PC-9 (cell line): ENCODE measurements around the gene NT5C1A. TPM values are rescaled to one million over a fixed set of nuclear protein-coding genes. Genes with fewer than 3 reads are reported as not detected.

Source experiments
- BruUV-seq: library from RNA; stranded (reverse); fragments of 400-500 nt; replicated peaks from 2 replicates; lab custom pipeline; 2021; lab: Mats Ljungman, UMichigan
- CTCF ChIA-PET: fragments of 300-600 bp; sonication (Branson Sonifier 250); formaldehyde crosslinking; loops from one replicate; lab custom pipeline; 2022; ENCODE audit warnings: antibody characterized with exemption; lab: Charles Lee
- POLR2A ChIA-PET: fragments of 300-600 bp; sonication (Branson Sonifier 250); formaldehyde crosslinking; loops from one replicate; lab custom pipeline; 2022; ENCODE audit warnings: antibody characterized with exemption; ENCODE audit not compliant: unreplicated experiment; lab: Charles Lee
- DNase-seq, 2 experiments: peaks; one replicate each; pipeline versions ENCODE4 v3.0.0 to v3.0.0-alpha.2; 2015 to 2022; ENCODE audit warnings: mixed read lengths in 1 of 2
- H2AFZ ChIP-seq: fragments of 200-600 bp; sonication (generic); 2 replicates; pipeline ENCODE4 v1.8.1; 2017; ENCODE audit warnings: antibody characterized with exemption
- H3F3A ChIP-seq: fragments of 200-600 bp; sonication (generic); 2 replicates; pipeline ENCODE4 v1.8.1; 2017; ENCODE audit warnings: antibody characterized with exemption, mild to moderate bottlenecking, low read depth; ENCODE audit not compliant: insufficient read depth
- H3K27ac ChIP-seq: fragments of 200-600 bp; sonication (generic); 2 replicates; pipeline ENCODE4 v1.6.1; 2016; ENCODE audit warnings: mixed run types
- H3K27me3 ChIP-seq: fragments of 200-600 bp; sonication (generic); 2 replicates; pipeline ENCODE4 v1.6.1; 2016; ENCODE audit warnings: low read depth, mixed run types; ENCODE audit not compliant: insufficient read depth
- H3K36me3 ChIP-seq: fragments of 200-600 bp; sonication (generic); 2 replicates; pipeline ENCODE4 v1.6.1; 2016; ENCODE audit warnings: low read depth, mixed run types
- H3K4me1 ChIP-seq: fragments of 200-600 bp; sonication (generic); replicated peaks from 2 replicates; pipeline ENCODE4 v1.6.1; 2016; ENCODE audit warnings: mixed run types; ENCODE audit not compliant: insufficient read depth
- H3K4me2 ChIP-seq: fragments of 200-600 bp; sonication (generic); 2 replicates; pipeline ENCODE4 v1.6.1; 2017; ENCODE audit warnings: mixed run types
- H3K4me3 ChIP-seq: fragments of 200-600 bp; sonication (generic); 2 replicates; pipeline ENCODE4 v1.6.1; 2016; ENCODE audit warnings: mixed run types
- H3K79me2 ChIP-seq: fragments of 200-600 bp; sonication (generic); 2 replicates; pipeline ENCODE4 v1.6.1; 2017; ENCODE audit warnings: low read depth, mixed run types
- H3K9me2 ChIP-seq: fragments of 200-600 bp; sonication (generic); 2 replicates; pipeline ENCODE4 v1.8.1; 2017; ENCODE audit warnings: mild to moderate bottlenecking; ENCODE audit not compliant: insufficient read depth
- H3K9me3 ChIP-seq: fragments of 200-600 bp; sonication (generic); 2 replicates; pipeline ENCODE4 v1.8.1; 2016; ENCODE audit warnings: low read depth; ENCODE audit not compliant: insufficient read depth
- H4K20me1 ChIP-seq: fragments of 200-600 bp; sonication (generic); 2 replicates; pipeline ENCODE4 v1.8.1; 2017; ENCODE audit not compliant: insufficient read depth
- CTCF ChIP-seq: fragments of 200-600 bp; sonication (generic); conservative IDR thresholded peaks from 2 replicates; pipeline ENCODE4 v1.6.1; 2017; ENCODE audit warnings: mixed run types, antibody characterized with exemption, mild to moderate bottlenecking, moderate library complexity
- EZH2 ChIP-seq: fragments of 200-600 bp; sonication (generic); IDR thresholded peaks from 2 replicates; pipeline ENCODE4 v1.8.0; 2017; ENCODE audit warnings: antibody characterized with exemption, low read depth
- intact Hi-C: fragments of 100-400 bp; cut with micrococcal nuclease; formaldehyde crosslinking; loops from one replicate; pipeline ENCODE4 v1.10.0; 2022; ENCODE audit not compliant: unreplicated experiment
- total RNA-seq: library from RNA; stranded (reverse); gene quantifications from 2 replicates; pipeline ENCODE4 v1.2.3, GENCODE V29; 2021

The NT5C1A gene
- total RNA-seq, 1 experiment from 2014 or later: not detected

GRCh38 chr1:39676948-39677548, 5.1 kb upstream of the NT5C1A start:
- H3K27ac ChIP-seq: no peak overlapping the region
- peak overlapping the region; percentile 54 for H3K4me2 ChIP-seq
- H3K79me2 ChIP-seq: no peaks in the 10 kb centered on the region
- H3K4me1 ChIP-seq: peaks cover 13% of the 10 kb centered on the region
- H2AFZ ChIP-seq: no peak overlapping the region
- H3F3A ChIP-seq: no peaks in the 10 kb centered on the region
- H3K9me3 ChIP-seq: no peaks in the 10 kb centered on the region
- POLR2A ChIA-PET: interaction anchor here (0.6 kb wide), 1 partner anchor 62 kb away, joined by 5 read pairs; the partner anchor contains the start of gene PPIE
- TF ChIP-seq CTCF (no peak), EZH2 (no peak)
- no TSS peak for BruUV-seq
- H3K4me3 ChIP-seq: no peak overlapping the region
- CTCF ChIA-PET: no interaction called here
- no peaks in the 10 kb centered on the region for H3K9me2 ChIP-seq
- H3K36me3 ChIP-seq: no peaks in the 10 kb centered on the region
- peaks cover 8% of the 10 kb centered on the region for H3K27me3 ChIP-seq
- DNase-seq: peak; percentile 49 to 79
- no peaks in the 10 kb centered on the region for H4K20me1 ChIP-seq
- intact Hi-C loops: no loop called here

GRCh38 chr1:39675220-39675619, 3.3 kb upstream of the NT5C1A start:
- no peak overlapping the region for H3K4me3 ChIP-seq
- BruUV-seq: no TSS peak
- H3K27ac ChIP-seq: no peak overlapping the region
- intact Hi-C loops: no loop called here
- no peak overlapping the region for H3K4me2 ChIP-seq
- peaks cover 25% of the 10 kb centered on the region for H3K27me3 ChIP-seq
- H3K4me1 ChIP-seq: peaks cover 13% of the 10 kb centered on the region
- no peaks in the 10 kb centered on the region for H3K79me2 ChIP-seq
- no peaks in the 10 kb centered on the region for H3K9me3 ChIP-seq
- CTCF ChIA-PET: interaction anchor here (0.7 kb wide), 1 partner anchor 53 kb away, joined by 3 read pairs; no protein-coding TSS in a partner anchor
- TF ChIP-seq CTCF (no peak), EZH2 (no peak)
- H4K20me1 ChIP-seq: no peaks in the 10 kb centered on the region
- POLR2A ChIA-PET: no interaction called here
- H2AFZ ChIP-seq: no peak overlapping the region
- no peak for DNase-seq
- no peaks in the 10 kb centered on the region for H3K9me2 ChIP-seq
- no peaks in the 10 kb centered on the region for H3K36me3 ChIP-seq
- no peaks in the 10 kb centered on the region for H3F3A ChIP-seq

GRCh38 chr1:39673215-39673614, 1.3 kb upstream of the NT5C1A start:
- Histone ChIP-seq H2AFZ (no peak overlapping the region), H3K9me3 (no peaks in the 10 kb centered on the region), H3K4me3 (no peak overlapping the region), H3K36me3 (no peaks in the 10 kb centered on the region), H4K20me1 (no peaks in the 10 kb centered on the region), H3K9me2 (no peaks in the 10 kb centered on the region), H3K27ac (no peak overlapping the region), H3K79me2 (no peaks in the 10 kb centered on the region), H3K4me1 (peaks cover 13% of the 10 kb centered on the region), H3K27me3 (peaks cover 27% of the 10 kb centered on the region), H3K4me2 (no peak overlapping the region), H3F3A (no peaks in the 10 kb centered on the region)
- intact Hi-C loops: no loop called here
- POLR2A ChIA-PET: interaction anchor here (0.7 kb wide), 1 partner anchor 15 kb away, joined by 10 read pairs; no protein-coding TSS in a partner anchor
- CTCF ChIA-PET: interaction anchor here (1.4 kb wide), 1 partner anchor 16 kb away, joined by 3 read pairs; no protein-coding TSS in a partner anchor
- BruUV-seq: no TSS peak
- no peak for DNase-seq
- TF ChIP-seq EZH2: no peak
